OCI-LY3 (cell line): ENCODE measurements around the gene PLAAT4.

ENCODE experiments used
- H2AFZ ChIP-seq: fragments of 200-600, 300-600 bp; shearing (Covaris generic); 2 replicates; pipeline ENCODE4 v1.6.0; 2014; ENCODE audit warnings: antibody characterized with exemption, low read depth, low read length
- H3K27ac ChIP-seq: fragments of 200-600, 300-600 bp; sonication (generic); 2 replicates; pipeline ENCODE4 v1.5.1; 2014; ENCODE audit warnings: mild to moderate bottlenecking, low read length, moderate library complexity, mixed read lengths
- H3K27me3 ChIP-seq: fragments of 200-600, 300-600 bp; sonication (generic); 2 replicates; pipeline ENCODE4 v1.6.1; 2014; ENCODE audit warnings: low read depth, low read length, mixed read lengths
- H3K36me3 ChIP-seq: fragments of 200-600, 300-600 bp; sonication (generic); replicated peaks from 2 replicates; pipeline ENCODE3; 2014; ENCODE audit warnings: low read depth, low read length, mixed read lengths
- H3K4me1 ChIP-seq: fragments of 300-600, 200-600 bp; sonication (generic); 2 replicates; pipeline ENCODE4 v1.6.1; 2014; ENCODE audit warnings: low read length, mixed read lengths
- H3K4me2 ChIP-seq: fragments of 200-600, 300-600 bp; sonication (generic); 2 replicates; pipeline ENCODE4 v1.6.1; 2014; ENCODE audit warnings: low read length, mixed read lengths
- H3K4me3 ChIP-seq: fragments of 300-600, 200-600 bp; sonication (generic); 2 replicates; pipeline ENCODE4 v1.5.1; 2014; ENCODE audit warnings: antibody characterized with exemption, mild to moderate bottlenecking, low read length, moderate library complexity
- H3K79me2 ChIP-seq: fragments of 300-600, 200-600 bp; shearing (Covaris generic); 2 replicates; pipeline ENCODE4 v1.6.1; 2014; ENCODE audit warnings: mild to moderate bottlenecking, low read length, mixed read lengths
- H3K9ac ChIP-seq: fragments of 300-600, 200-600 bp; shearing (Covaris generic); 2 replicates; pipeline ENCODE4 v1.6.0; 2014; ENCODE audit warnings: mild to moderate bottlenecking, low read length, moderate library complexity
- H3K9me3 ChIP-seq: fragments of 200-600, 300-600 bp; shearing (Covaris generic); 2 replicates; pipeline ENCODE4 v1.6.1; 2014; ENCODE audit warnings: low read length, mixed read lengths; ENCODE audit not compliant: insufficient read depth
- H4K20me1 ChIP-seq: fragments of 200-600, 300-600 bp; sonication (generic); 2 replicates; pipeline ENCODE4 v1.6.1; 2016; ENCODE audit warnings: low read length, mixed read lengths; ENCODE audit not compliant: insufficient read depth
- EZH2phosphoT487 ChIP-seq: fragments of 200-600 bp; shearing (Covaris generic); IDR thresholded peaks from 2 replicates; pipeline ENCODE4 v1.6.1; 2018; ENCODE audit warnings: antibody characterized with exemption, mixed run types, low read depth
- TF ChIP-seq, protein P1 (sequence below): fragments of 200-600, 300-600 bp; sonication (generic); IDR thresholded peaks from 2 replicates; pipeline ENCODE4 v1.5.1; 2014; ENCODE audit warnings: antibody characterized with exemption, low read length, low read depth

The PLAAT4 gene

DNA sequence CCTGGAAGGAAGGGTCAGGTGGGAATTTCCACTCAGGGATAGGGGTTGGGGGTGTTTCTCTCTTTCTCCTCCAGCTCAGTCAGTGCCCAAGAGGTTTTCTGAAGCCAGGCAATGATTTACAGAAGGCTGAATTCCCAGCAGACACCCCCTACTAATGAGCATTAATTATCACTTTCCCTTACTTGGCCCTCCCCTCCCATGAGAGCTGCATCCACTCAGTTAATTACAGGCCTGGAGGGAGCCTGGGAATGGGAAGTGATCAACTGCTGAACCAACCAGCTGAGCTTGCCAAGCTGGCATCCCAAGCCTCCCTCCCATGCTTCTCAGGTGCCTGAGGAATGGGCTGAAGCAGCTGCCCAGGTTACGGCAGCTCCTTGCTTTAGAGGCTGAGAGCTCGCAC is 29.7 kb upstream of the PLAAT4 start:
- Histone ChIP-seq H3K27ac (no peak overlapping the region), H3K4me3 (no peak overlapping the region), H3K79me2 (no peaks in the 10 kb centered on the region), H3K27me3 (no peaks in the 10 kb centered on the region), H3K4me1 (no peaks in the 10 kb centered on the region), H2AFZ (no peak overlapping the region), H4K20me1 (no peaks in the 10 kb centered on the region), H3K9me3 (no peaks in the 10 kb centered on the region), H3K9ac (no peak overlapping the region), H3K4me2 (no peak overlapping the region), H3K36me3 (no peaks in the 10 kb centered on the region)
- TF ChIP-seq EZH2phosphoT487 = no peak
- TF ChIP-seq, protein P1, sequence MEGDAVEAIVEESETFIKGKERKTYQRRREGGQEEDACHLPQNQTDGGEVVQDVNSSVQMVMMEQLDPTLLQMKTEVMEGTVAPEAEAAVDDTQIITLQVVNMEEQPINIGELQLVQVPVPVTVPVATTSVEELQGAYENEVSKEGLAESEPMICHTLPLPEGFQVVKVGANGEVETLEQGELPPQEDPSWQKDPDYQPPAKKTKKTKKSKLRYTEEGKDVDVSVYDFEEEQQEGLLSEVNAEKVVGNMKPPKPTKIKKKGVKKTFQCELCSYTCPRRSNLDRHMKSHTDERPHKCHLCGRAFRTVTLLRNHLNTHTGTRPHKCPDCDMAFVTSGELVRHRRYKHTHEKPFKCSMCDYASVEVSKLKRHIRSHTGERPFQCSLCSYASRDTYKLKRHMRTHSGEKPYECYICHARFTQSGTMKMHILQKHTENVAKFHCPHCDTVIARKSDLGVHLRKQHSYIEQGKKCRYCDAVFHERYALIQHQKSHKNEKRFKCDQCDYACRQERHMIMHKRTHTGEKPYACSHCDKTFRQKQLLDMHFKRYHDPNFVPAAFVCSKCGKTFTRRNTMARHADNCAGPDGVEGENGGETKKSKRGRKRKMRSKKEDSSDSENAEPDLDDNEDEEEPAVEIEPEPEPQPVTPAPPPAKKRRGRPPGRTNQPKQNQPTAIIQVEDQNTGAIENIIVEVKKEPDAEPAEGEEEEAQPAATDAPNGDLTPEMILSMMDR = no peak

DNA sequence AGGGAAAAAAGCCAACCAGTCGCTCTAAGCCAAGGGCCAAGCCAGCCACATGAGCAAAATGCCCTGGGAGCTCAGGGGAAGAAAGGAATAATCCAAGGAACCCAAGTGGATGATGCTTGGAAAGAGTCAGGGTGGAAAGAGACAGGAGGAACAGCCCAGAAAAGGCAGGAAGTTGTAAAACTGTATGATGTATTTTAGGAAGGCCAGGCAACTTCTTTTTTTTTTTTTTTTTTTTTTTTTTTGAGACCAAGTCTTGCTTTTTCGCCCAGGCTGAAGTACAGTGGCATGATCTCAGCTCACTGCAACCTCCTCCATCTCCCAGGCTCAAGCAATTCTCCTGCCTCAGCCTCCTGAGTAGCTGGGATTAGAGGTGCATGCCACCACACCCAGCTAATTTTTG is 29.1 kb upstream of the PLAAT4 start:
- H3K27me3 ChIP-seq = no peaks in the 10 kb centered on the region
- no peaks in the 10 kb centered on the region for H3K79me2 ChIP-seq
- no peaks in the 10 kb centered on the region for H3K9me3 ChIP-seq
- no peaks in the 10 kb centered on the region for H4K20me1 ChIP-seq
- H3K4me2 ChIP-seq = no peak overlapping the region
- H3K27ac ChIP-seq = no peak overlapping the region
- H3K4me1 ChIP-seq = no peaks in the 10 kb centered on the region
- H2AFZ ChIP-seq = no peak overlapping the region
- no peak overlapping the region for H3K4me3 ChIP-seq
- TF ChIP-seq, protein P1 = no peak
- no peak for TF ChIP-seq EZH2phosphoT487
- H3K9ac ChIP-seq = no peak overlapping the region
- H3K36me3 ChIP-seq = no peaks in the 10 kb centered on the region

DNA sequence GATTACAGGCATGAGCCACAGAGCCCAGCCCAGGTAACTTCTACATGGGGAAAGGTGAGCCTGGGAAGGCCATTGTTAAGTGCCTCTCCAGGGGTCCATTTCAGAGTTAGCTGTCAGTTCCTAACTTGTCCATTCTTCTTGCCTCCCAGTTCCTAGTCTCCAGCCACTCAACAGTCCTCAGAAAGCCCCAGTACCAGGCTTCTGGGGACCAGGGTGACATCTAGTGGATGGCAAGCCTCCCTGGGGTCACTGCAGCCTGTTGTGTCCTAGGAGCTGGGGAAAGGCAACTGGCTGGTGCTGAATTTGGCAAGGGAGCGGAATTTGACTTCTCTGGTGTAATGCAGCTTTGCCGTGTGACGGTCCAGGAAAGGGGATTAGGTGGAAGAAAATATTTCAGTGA is 28.6 kb upstream of the PLAAT4 start:
- H4K20me1 ChIP-seq = no peaks in the 10 kb centered on the region
- H3K27me3 ChIP-seq = no peaks in the 10 kb centered on the region
- H3K79me2 ChIP-seq = no peaks in the 10 kb centered on the region
- H3K9ac ChIP-seq = no peak overlapping the region
- TF ChIP-seq EZH2phosphoT487 = no peak
- TF ChIP-seq, protein P1 = peak; percentile 65
- no peak overlapping the region for H3K4me3 ChIP-seq
- H3K9me3 ChIP-seq = no peaks in the 10 kb centered on the region
- no peak overlapping the region for H2AFZ ChIP-seq
- no peak overlapping the region for H3K27ac ChIP-seq
- no peaks in the 10 kb centered on the region for H3K4me1 ChIP-seq
- H3K36me3 ChIP-seq = no peaks in the 10 kb centered on the region
- no peak overlapping the region for H3K4me2 ChIP-seq

DNA sequence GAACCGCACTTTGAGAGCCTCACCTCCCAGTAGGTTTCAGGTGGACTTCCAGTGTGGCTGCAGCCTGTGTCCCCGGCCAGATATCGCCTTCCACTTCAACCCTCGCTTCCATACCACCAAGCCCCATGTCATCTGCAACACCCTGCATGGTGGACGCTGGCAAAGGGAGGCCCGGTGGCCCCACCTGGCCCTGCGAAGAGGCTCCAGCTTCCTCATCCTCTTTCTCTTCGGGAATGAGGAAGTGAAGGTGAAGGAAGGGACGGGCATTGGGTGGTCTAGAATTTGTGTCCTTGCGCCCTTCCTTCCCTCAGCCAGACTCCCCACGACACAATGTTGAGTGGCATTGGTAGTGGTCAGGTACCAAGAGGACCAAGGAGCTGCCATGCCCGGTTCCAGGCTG is 27.9 kb upstream of the PLAAT4 start:
- no peaks in the 10 kb centered on the region for H3K4me1 ChIP-seq
- H3K4me3 ChIP-seq = no peak overlapping the region
- no peaks in the 10 kb centered on the region for H3K36me3 ChIP-seq
- H3K27ac ChIP-seq = no peak overlapping the region
- TF ChIP-seq EZH2phosphoT487 = no peak
- TF ChIP-seq, protein P1 = no peak
- no peaks in the 10 kb centered on the region for H4K20me1 ChIP-seq
- no peak overlapping the region for H3K4me2 ChIP-seq
- no peak overlapping the region for H3K9ac ChIP-seq
- no peaks in the 10 kb centered on the region for H3K79me2 ChIP-seq
- no peaks in the 10 kb centered on the region for H3K27me3 ChIP-seq
- no peaks in the 10 kb centered on the region for H3K9me3 ChIP-seq
- no peak overlapping the region for H2AFZ ChIP-seq
